ENCODE measurements around the gene TTC3.
"Not testable (repeated sequence)": the region's sequence is repeated elsewhere in the genome, so short reads cannot be mapped to it uniquely, and the experiment has no call there.

The TTC3 gene

GRCh38 chr21:37202221-37203110 lies 129.4 kb downstream of the TTC3 start:
- no peak for DNase-seq

GRCh38 chr21:37204580-37204979 lies 131.5 kb downstream of the TTC3 start:
- no peak for DNase-seq

- no peak for DNase-seq
These were observed 133.4 kb downstream of the TTC3 start for GRCh38 chr21:37206496-37206895.

DNA sequence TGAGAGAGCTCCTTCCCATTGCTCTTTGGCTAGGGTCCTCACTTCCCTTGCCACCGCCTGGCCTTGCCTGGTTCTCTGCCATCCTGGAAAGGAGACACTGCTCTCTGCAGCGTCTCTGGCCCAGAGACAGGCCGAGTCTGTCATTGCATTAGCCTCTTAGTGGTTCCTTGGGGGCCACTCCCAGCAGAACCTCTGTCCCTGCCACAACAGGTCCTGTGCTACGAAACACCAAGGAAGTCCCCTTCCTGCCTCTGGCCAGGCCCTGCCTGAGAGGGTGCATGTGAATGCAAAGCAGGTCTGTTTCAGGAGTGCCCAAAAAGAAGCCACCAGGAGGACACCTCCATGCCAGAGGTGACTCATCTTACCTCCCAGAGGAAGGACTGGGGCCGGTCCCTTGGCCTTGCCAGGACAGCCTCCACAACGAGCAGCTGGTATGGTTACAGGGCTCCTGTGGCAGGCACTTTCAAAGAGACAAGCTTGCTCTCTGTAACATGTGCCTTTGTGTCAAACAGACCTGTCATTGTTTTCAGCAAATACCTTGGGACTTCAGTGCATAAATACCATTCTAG lies 134.5 kb downstream of the TTC3 start:
- DNase-seq: no peak

GRCh38 chr21:37208056-37208721 lies 135.1 kb downstream of the TTC3 start:
- no peak for DNase-seq

- DNase-seq: no peak
These were observed 135.7 kb downstream of the TTC3 start for GRCh38 chr21:37208741-37209225.

- DNase-seq: no peak
These were observed 137.1 kb downstream of the TTC3 start for GRCh38 chr21:37210130-37210529.

DNA sequence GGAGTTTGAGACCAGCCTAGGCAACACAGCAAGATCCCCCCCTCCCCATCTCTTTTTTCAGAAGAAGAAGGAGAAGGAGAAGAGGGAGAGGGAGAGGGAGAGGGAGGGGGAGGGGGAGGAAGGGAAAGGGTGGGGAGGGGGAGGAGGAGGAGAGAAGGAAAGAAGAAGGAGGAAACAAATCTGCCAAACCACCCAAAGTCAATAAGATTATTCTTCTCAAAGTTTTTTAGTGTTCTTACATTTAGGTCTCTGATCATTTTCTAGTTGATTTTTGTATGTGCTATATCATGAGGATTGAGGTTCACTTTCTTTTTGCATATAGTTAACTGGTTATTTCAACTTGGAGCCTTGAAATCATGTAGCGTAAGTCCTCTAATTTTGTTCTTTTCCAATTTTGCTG lies 137.7 kb downstream of the TTC3 start:
- DNase-seq: no peak

GRCh38 chr21:37214952-37215351 lies 141.9 kb downstream of the TTC3 start:
- no peak for DNase-seq

DNA sequence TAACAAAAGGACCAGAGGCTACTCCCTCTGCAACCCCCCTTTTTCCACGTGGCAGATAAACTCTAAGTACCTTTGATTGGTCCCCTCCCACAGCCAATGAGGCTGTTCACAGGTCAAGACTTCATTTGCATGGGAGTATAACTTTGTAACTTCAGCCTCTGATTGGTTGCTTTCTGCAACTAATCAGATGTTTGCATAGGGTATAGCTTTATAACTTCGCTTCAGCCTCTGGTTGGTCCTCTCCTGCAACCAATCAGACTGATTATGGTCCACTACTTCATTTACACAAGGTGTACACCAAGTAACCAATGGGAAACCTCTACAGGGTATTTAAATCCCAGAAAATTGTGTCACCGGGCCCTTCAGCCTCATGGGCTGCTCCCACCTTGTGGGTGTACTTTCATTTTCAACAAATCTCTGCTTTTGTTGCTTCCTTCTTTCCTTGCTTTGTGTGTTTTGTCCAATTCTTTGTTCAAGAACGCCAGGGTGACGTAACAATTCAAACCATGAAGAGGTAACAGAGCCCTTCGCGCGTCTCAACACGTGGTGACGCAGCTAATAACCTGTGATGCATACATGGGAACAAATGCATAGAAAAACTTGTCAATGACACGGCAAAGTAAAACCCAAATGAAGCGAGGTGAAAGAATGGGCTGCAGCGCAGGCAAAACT lies 146.8 kb downstream of the TTC3 start:
- DNase-seq: no peak

GRCh38 chr21:37220433-37220980 lies 147.5 kb downstream of the TTC3 start:
- DNase-seq: peak; percentile 27

- DNase-seq: peak; percentile 88
These were observed 148.1 kb downstream of the TTC3 start for GRCh38 chr21:37220981-37221664.

DNA sequence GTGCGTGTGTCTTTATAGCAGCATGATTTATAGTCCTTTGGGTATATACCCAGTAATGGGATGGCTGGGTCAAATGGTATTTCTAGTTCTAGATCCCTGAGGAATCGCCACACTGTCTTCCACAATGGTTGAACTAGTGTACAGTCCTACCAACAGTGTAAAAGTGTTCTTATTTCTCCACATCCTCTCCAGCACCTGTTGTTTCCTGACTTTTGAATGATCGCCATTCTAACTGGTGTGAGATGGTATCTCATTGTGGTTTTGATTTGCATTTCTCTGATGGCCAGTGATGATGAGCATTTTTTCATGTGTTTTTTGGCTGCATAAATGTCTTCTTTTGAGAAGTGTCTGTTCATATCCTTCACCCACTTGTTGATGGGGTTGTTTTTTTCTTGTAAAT lies 149.2 kb downstream of the TTC3 start:
- not testable (repeated sequence) for DNase-seq

DNA sequence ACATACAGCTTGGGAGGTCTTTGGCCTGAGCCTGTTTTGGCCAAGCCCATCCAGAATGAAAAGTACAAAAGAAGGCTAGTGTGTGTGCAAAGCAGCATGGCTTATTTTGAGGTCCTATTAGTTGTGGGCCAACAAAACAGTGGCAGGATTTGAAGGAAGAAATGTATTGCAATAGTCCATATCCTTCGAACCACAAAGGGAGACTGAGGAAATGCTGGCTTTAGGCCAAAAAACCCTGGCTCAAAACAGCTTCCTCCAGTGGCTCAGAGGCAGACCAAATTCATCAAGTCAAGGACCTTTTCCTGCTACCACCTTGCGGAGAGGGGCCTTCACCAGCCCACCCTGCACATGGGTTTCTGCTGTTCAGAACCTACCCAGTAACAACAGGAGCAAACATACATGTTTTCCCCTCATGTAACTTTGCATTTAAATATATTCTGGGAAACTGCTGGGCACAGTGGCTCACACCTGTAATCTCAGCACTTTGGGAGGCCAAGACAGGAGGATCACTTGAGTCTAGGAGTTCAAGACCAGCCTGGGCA lies 150.8 kb downstream of the TTC3 start:
- no peak for DNase-seq

DNA sequence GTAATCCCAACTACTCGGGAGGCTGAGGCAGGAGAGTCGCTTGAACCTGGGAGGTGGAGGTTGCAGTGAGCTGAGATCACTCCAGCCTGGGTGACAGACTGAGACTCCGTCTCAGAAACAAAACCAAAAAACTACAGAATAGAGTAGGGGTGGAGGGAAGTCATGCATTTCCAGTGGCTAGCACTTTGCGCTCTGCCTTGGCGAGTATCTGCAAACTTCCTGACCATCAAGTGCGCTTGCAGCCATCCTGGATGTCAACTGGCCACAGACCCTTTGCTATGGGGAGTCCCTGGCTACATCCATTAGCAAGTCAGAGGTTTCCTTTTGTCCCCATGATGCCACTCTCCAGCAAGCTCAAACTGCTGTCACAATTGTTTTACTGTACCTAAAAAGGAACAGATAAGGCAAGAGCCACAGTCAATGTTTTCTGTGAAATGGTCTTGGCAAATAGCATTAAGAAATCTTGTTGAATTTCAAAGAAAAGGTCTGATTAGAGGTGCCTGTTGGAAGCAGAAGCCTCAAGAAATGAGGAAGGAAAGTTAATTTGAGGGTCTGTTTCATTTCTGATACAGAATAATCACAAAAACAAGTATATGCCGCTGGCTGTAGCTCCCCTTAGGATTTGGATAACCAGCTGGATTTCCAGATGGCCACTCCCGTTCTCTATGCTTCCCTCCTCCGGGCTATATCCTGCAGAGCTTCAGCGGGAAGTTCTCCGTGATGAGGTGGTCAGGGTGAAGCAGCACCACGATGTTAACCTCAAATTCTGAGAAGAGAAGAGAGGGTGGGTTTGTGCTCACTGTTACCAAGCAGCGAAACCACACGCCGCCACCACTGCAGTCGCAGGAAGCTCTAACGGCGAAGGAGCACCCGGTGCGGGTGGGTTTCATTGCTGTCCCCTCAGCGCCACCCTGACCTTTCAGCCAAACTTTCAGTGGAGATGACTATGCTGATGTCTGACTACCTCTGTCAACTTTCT lies 152.1 kb downstream of the TTC3 start:
- DNase-seq: peak; percentile 13

GRCh38 chr21:37226041-37226920 lies 153.2 kb downstream of the TTC3 start:
- DNase-seq: no peak

DNA sequence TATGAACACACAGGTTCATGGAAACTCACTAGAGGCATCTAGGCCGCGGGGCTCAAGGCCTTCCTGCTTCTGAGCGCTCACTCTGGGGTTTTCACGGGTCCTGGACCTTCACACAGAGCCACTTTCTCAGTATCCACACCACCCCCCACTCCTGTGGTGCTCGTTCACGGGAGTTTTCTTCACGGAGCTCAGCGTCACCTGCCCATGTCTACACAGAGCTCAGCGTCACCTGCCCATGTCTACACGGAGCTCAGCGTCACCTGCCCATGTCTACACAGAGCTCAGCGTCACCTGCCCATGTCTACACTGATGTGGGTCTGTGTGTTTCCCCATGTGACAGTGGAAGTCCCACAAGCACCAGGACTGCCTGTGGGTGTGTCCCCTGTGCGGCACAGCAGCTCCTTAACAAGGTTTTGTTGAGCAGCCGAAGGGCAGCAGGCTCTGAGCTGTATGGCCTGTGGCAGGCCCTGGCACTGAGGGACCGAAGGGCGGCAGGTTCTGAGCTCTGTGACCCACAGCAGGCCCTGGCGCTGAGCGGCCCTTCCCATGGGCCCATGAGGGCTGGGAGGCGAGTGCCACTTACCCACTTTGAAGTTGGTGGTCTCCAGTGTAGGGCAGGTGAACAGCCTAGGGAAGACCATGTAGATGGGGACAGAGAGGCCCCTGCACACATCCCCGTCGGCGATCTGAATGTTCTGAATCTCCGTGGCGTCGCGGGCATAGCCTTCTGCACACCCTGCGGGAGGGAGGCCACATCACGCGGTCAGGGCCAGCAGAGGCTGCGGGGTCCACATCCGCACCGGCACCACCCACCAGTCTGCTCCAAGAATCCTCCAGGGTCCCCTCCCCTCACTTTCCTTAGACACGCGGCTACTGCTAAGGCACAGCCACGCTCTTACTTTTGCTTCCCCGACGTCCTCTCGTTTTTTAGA lies 154.3 kb downstream of the TTC3 start:
- no peak for DNase-seq

GRCh38 chr21:37228003-37228400 lies 154.9 kb downstream of the TTC3 start:
- no peak for DNase-seq
